Astrocyte of the spinal cord (primary cell): Measurements from ENCODE around the gene C14orf132.

ENCODE experiments used
- DNase-seq: peaks from one replicate; pipeline ENCODE4 v3.0.0; 2011; ENCODE audit warnings: low read depth, low spot score
- H3K4me3 ChIP-seq: 2 replicates; pipeline ENCODE4 v1.5.1; 2011; ENCODE audit warnings: low read depth, mild to moderate bottlenecking, low read length, moderate library complexity
- CTCF ChIP-seq: IDR thresholded peaks from 2 replicates; pipeline ENCODE4 v1.5.1; 2012; ENCODE audit warnings: low read depth, mild to moderate bottlenecking, low read length, inconsistent platforms
- in situ Hi-C: cut with HindIII; loops from 2 replicates; pipeline ENCODE4 v1.10.0; 2017; ENCODE audit warnings: low sequenced_read_pairs

C14orf132 gene

GRCh38 chr14:96091941-96092411 lies 52.8 kb downstream of the C14orf132 start:
- in situ Hi-C loops: no loop called here
- DNase-seq: peak; percentile 66
- TF ChIP-seq CTCF: no peak
- no peak overlapping the region for H3K4me3 ChIP-seq

GRCh38 chr14:96092936-96093335 lies 53.8 kb downstream of the C14orf132 start:
- TF ChIP-seq CTCF: no peak
- in situ Hi-C loops: no loop called here

DNA sequence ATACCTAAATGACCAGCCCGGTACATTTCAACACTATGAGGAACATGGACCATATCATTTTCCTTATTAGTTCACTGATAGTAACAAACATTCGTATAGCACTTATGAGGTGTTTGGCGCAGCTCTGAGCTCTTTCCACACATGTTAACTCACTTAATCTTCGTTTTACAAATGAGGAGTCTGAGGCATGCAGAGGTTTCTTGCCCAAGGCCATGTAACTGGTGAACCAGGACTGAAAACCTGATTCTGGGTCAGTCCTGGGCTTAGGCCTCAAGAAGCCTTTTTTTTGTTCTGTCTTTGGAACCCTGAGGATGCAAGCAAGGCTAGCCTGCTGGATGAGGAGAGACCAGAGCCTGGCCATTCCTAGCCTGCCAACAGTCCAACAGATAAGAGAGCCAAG lies 55.0 kb downstream of the C14orf132 start:
- no peak for TF ChIP-seq CTCF
- H3K4me3 ChIP-seq: no peak overlapping the region
- DNase-seq: no peak
- in situ Hi-C loops: no loop called here

More at GRCh38 chr14:96092936-96093335, 53.8 kb downstream of the C14orf132 start:
- no peak for DNase-seq
- H3K4me3 ChIP-seq: no peak overlapping the region

- H3K4me3 ChIP-seq: no peak overlapping the region
- in situ Hi-C loops: no loop called here
- no peak for TF ChIP-seq CTCF
- no peak for DNase-seq
Observed at GRCh38 chr14:96094656-96095055, 55.5 kb downstream of the C14orf132 start.

DNA sequence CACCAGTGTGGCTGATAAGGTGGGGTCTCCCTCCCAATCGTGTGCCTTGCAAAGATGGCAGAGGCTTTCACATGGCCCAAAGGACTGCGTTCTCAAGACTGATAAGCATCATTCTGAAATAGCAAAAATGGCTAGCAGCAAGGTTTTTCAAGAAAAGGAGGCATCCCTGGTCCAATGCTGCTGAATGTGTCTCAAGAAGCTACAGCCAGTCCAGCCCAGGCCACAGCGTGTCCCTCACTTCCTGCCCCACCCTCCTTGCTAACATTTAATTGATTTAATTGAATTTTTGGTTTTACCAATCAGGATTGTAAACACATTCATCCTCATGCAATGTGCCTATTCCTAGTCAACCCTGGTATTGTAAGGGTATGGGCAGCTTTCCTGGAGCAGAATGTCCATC lies 55.9 kb downstream of the C14orf132 start:
- in situ Hi-C loops: no loop called here
- no peak for DNase-seq
- no peak for TF ChIP-seq CTCF
- H3K4me3 ChIP-seq: no peak overlapping the region

DNA sequence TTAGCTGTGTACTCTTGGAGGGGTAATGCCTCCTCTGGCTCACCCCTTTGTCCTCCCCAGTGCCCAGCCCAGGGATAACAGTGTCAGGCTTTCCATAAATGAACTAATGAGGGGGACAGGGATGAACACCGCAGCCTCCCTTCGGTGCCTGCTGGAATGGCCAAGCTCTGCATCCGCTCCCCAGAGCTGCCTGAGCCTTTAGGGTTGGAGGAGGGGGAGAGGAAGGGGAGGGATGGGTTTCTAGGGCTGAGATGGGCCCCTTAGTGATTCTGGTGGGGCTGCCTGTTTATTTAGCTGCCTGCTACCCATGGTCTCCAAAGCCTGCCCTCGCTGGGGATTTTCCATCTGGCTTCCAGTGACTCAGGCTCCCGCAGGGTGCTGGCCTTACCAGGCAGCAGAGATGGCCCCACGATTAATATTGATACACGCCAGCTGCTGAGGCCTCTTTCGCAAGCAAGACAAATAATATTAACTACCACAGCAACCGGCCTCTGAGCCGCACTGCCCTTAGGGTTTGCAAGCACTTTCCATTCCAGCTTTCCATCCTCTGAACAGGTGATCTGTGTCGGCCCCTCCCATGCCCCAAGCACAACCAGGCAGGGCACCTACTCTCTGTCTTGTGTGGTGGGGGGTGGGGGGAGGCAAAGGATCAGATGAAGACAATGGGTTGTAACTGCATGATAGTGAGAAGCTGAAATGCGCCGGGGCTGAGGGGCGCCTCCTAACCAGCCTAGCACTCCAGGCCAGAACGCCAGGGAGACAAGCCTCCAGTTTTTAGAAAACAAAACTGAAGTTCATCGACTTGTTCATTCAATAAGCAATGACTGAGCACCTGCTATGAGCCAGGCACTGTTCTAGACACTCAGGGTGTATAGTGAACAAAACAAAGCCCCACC lies 56.7 kb downstream of the C14orf132 start:
- DNase-seq: peak; percentile 80

More for the DNA sequence above, 56.7 kb downstream of the C14orf132 start:
- H3K4me3 ChIP-seq: no peak overlapping the region
- TF ChIP-seq CTCF: no peak
- in situ Hi-C loops: no loop called here
